Gastrocnemius medialis (tissue), 4 donors: ENCODE measurements around the gene RELT.

ENCODE experiments used
- CTCF ChIP-seq, 5 experiments: fragments of 450-650 bp in 3 of 5; fragments of 200-600 bp in 2 of 5; sonication (generic) in 2 of 5; IDR thresholded peaks in 4 of 5; conservative IDR thresholded peaks in 1 of 5; 1 replicate in 4 of 5; 2 replicates in 1 of 5; pipeline ENCODE4 v1.5.1; 2016 to 2019; ENCODE audit warnings: antibody characterized with exemption in 5 of 5, mild to moderate bottlenecking in 3 of 5, moderate library complexity in 3 of 5
- POLR2A ChIP-seq, 2 donors: fragments of 450-650 bp; IDR thresholded peaks; one replicate each; pipeline ENCODE4 v1.6.1; 2017; ENCODE audit warnings: antibody characterized with exemption in 2 of 2, mild to moderate bottlenecking in 2 of 2, moderate library complexity in 2 of 2

DNA sequence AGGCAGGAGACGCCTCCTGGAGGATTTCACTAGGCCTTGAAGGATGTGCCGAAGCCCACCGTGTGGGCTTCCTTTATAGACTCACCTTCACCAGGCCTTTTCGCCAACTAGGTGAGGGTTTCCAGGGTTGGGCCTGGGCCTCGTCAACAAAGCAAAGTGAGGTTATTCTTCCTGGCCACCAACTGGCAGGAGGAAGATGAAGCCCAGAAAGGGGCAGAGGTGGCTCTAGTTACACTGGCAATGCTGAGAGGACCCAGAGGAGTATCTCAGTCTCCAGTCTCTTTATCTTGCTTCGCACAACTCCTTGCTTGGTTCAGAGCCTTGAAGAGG, 404 bp upstream of the RELT start:
- TF ChIP-seq CTCF (IDR thresholded peaks at IDR 0.05 in 4 of 5, conservative IDR thresholded peaks at IDR 0.05 in 1 of 5) (no peak), POLR2A (IDR thresholded peaks at IDR 0.05) (no peak)
